Measurements from ENCODE around the gene SCYGR2. TPM values are rescaled to one million over a fixed set of nuclear protein-coding genes. Genes with fewer than 3 reads are reported as not detected.

SCYGR2 gene, protein sequence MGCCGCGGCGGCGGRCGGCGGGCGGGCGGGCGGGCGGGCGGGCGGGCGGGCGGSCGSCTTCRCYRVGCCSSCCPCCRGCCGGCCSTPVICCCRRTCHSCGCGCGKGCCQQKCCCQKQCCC
- not detected in 2 replicates for total RNA-seq

DNA sequence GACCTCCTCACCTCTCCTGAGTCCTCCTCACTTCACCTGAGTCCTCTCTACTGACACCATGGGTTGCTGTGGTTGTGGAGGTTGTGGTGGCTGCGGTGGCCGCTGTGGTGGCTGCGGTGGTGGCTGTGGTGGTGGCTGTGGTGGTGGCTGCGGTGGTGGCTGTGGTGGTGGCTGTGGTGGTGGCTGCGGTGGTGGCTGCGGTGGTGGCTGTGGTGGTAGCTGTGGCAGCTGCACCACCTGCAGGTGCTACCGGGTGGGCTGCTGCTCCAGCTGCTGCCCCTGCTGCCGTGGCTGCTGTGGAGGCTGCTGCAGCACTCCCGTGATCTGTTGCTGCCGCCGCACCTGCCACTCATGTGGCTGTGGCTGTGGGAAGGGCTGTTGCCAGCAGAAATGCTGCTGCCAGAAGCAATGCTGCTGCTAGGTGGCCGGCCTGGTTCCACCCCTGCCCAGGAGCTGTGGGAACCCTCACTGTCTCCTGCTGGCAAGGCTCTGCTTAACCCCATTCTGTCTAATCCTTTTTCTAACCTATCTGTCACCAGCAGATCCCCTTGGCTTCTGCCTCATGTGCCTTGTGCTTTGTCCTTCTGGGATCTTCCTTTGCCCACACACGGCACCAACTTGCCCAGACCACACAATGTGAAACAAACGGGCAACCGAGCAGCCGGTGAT lies at the start of gene SCYGR2:
TSS of gene SCYGR2 (plus strand) at position 59 of the 669 bp plus-strand sequence. CDS start at position 59, 0 bp downstream.

DNA sequence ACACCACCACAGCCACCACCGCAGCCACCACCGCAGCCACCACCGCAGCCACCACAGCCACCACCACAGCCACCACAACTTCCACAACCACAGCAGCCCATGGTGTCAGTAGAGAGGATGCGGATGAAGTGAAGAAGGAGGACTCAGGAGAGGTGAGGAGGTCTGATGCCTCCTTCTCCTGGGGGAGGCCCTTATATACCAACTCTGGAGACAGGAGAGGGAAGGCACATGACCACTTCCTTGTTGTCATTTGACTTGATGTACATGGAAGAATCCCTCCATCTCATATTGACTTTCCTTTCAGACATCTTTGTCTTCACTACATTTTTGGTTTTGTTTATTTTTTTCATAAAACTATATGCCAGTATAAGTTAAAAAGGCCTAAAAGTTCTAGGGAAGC lies 16.0 kb downstream of the SCYGR2 start, which contains the start of gene SCYGR3:
TSS of gene SCYGR3 (minus strand) at position 101 of the 400 bp plus-strand sequence. CDS start at position 101, 0 bp downstream.

DNA sequence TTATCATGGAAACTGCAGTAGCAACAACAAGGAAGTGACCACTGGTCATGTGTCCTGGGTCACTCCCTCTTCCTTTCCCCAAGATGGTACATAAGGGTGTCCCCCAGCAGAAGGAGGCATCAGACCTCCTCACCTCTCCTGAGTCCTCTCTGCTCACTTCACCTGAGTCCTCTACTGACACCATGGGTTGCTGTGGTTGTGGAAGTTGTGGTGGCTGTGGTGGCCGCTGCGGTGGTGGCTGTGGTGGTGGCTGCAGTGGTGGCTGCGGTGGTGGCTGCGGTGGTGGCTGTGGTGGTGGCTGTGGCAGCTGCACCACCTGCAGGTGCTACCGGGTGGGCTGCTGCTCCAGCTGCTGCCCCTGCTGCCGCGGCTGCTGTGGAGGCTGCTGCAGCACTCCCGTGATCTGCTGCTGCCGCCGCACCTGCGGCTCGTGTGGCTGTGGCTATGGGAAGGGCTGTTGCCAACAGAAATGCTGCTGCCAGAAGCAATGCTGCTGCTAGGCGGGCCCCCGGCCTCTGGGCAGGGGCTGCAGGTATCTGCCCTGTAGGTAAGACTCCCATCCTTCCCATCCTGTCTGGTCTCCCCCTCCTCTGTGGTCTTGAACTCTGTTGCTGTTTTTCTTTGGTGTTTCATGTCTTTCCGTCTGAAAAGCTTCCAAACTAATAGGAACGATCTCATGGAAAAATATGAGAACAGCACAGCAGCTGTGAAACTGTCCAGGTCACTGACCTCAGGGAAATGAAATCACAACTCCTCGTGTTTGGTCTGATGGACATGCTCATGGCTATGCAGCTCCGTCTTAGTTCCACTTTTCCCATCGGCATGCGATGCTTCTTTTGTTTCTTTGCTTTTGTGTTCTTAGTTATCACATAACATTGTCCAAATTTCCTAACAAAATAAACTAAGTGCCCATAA lies 18.9 kb downstream of the SCYGR2 start, which contains the start of gene SCYGR4:
TSS of gene SCYGR4 (plus strand) at position 183 of the 915 bp plus-strand sequence. CDS start at position 183, 0 bp downstream.

Other genes with a start within 250 kb of the SCYGR2 start
- not detected in 2 replicates for gene TM4SF20, start 219.6 kb upstream of the SCYGR2 start, total RNA-seq
- gene SCYGR1, start 210.9 kb upstream of the SCYGR2 start, total RNA-seq, result not detected in 2 replicates
- 33.4 and 35.2 TPM in 2 replicates for gene AGFG1, start 126.7 kb upstream of the SCYGR2 start, total RNA-seq
- not detected in 2 replicates for gene SCYGR3, start 15.9 kb downstream of the SCYGR2 start, total RNA-seq
- gene SCYGR4, start 18.6 kb downstream of the SCYGR2 start, total RNA-seq, result not detected in 2 replicates
- gene SCYGR5, start 67.9 kb downstream of the SCYGR2 start, total RNA-seq, result not detected in 2 replicates
- not detected in 2 replicates for gene SLC19A3, start 119.1 kb downstream of the SCYGR2 start, total RNA-seq
- not detected in 2 replicates for gene SCYGR6, start 125.9 kb downstream of the SCYGR2 start, total RNA-seq
- gene SCYGR7, start 129.4 kb downstream of the SCYGR2 start, total RNA-seq, result not detected in 2 replicates
- gene SCYGR8, start 147.0 kb downstream of the SCYGR2 start, total RNA-seq, result not detected in 2 replicates
- 0.95 and 2.1 TPM in 2 replicates for gene CCL20, start 214.9 kb downstream of the SCYGR2 start, total RNA-seq

All from dermis lymphatic vessel endothelial cell (primary cell).